B cell (primary cell): Measurements from ENCODE around the gene PVR. TPM values are rescaled to one million over a fixed set of nuclear protein-coding genes. Genes with fewer than 3 reads are reported as not detected.

Experiments
- ATAC-seq: fragments of 200-7000 bp; cut with Tn5 transposase; one replicate; pipeline ENCODE4 v1.10.0; 2021; ENCODE audit warnings: low read depth, mild to moderate bottlenecking, moderate number of reproducible peaks, moderate library complexity
- CTCF ChIA-PET: fragments of 350-600 bp; sonication (Branson Sonifier 250); formaldehyde crosslinking; loops from one replicate; lab custom pipeline; 2021; ENCODE audit warnings: antibody characterized with exemption, inconsistent platforms; lab: Charles Lee
- POLR2A ChIA-PET: fragments of 350-600 bp; sonication (Branson Sonifier 250); formaldehyde crosslinking; loops from one replicate; lab custom pipeline; 2021; ENCODE audit warnings: antibody characterized with exemption; lab: Charles Lee
- DNase-seq: peaks from one replicate; pipeline ENCODE4 v3.0.0; 2013
- H2AFZ ChIP-seq: 2 replicates; pipeline ENCODE4 v1.6.1; 2012; ENCODE audit warnings: mild to moderate bottlenecking, low read depth, low read length; ENCODE audit not compliant: insufficient read depth, poor library complexity, severe bottlenecking
- H3K27ac ChIP-seq, 2 donors: 1 replicate in 1 of 2; 2 replicates in 1 of 2; pipeline ENCODE4 v1.5.1; 2012 to 2013; ENCODE audit warnings: low read length in 2 of 2, mild to moderate bottlenecking in 2 of 2, moderate library complexity in 1 of 2
- H3K27me3 ChIP-seq, 4 experiments: fragments of 200-600 bp in 1 of 4; sonication (generic) in 1 of 4; replicated peaks in 1 of 4; 1 replicate in 2 of 4; 2 replicates in 2 of 4; pipeline versions ENCODE4 v1.6.1 to v1.7.0; 2013 to 2016; ENCODE audit warnings: low read length in 3 of 4, mild to moderate bottlenecking in 2 of 4, mixed read lengths in 1 of 4, moderate library complexity in 1 of 4; ENCODE audit not compliant: insufficient read depth in 4 of 4, control insufficient read depth in 3 of 4; ENCODE audit errors: control extremely low read depth in 1 of 4
- H3K36me3 ChIP-seq, 2 experiments: replicated peaks in 1 of 2; 1 replicate in 1 of 2; 2 replicates in 1 of 2; pipeline versions ENCODE4 v1.6.1 to v1.7.1; 2013; ENCODE audit warnings: low read length in 1 of 2; ENCODE audit not compliant: insufficient read depth in 2 of 2, control insufficient read depth in 1 of 2; ENCODE audit errors: control extremely low read depth in 1 of 2, extremely low read depth in 1 of 2
- H3K4me1 ChIP-seq, 2 donors: fragments of 200-600 bp in 1 of 2; sonication (generic) in 1 of 2; 1 replicate in 1 of 2; 2 replicates in 1 of 2; pipeline versions ENCODE4 v1.5.1 to v1.6.1; 2013 to 2017; ENCODE audit warnings: low read length in 2 of 2; ENCODE audit not compliant: control insufficient read depth in 2 of 2, insufficient read depth in 2 of 2
- H3K4me2 ChIP-seq: replicated peaks from 2 replicates; pipeline ENCODE3; 2012; ENCODE audit warnings: mild to moderate bottlenecking, low read depth, low read length; ENCODE audit not compliant: poor library complexity, severe bottlenecking
- H3K4me3 ChIP-seq, 5 experiments: fragments of 200-600 bp in 1 of 5; sonication (generic) in 1 of 5; 1 replicate in 3 of 5; 2 replicates in 2 of 5; pipeline versions ENCODE4 v1.5.1 to v1.7.0; 2011 to 2016; ENCODE audit warnings: low read length in 4 of 5, mild to moderate bottlenecking in 4 of 5, low read depth in 2 of 5, control low read depth in 1 of 5, moderate library complexity in 1 of 5; ENCODE audit not compliant: insufficient read depth in 1 of 5; ENCODE audit errors: control extremely low read depth in 1 of 5, extremely low read depth in 1 of 5
- H3K79me2 ChIP-seq: fragments of 200-600 bp; sonication (generic); one replicate; pipeline ENCODE4 v1.6.0; 2016; ENCODE audit warnings: low read length; ENCODE audit not compliant: control insufficient read depth, insufficient read depth
- H3K9ac ChIP-seq: fragments of 200-600 bp; sonication (generic); 2 replicates; pipeline ENCODE4 v1.6.1; 2017; ENCODE audit warnings: mild to moderate bottlenecking, low read length, moderate library complexity
- H3K9me3 ChIP-seq, 3 donors: one replicate each; pipeline versions ENCODE4 v1.6.1 to v1.7.1; 2013; ENCODE audit warnings: low read length in 2 of 3; ENCODE audit not compliant: control insufficient read depth in 2 of 3, insufficient read depth in 1 of 3; ENCODE audit errors: control extremely low read depth in 1 of 3
- H4K20me1 ChIP-seq: 2 replicates; pipeline ENCODE4 v1.6.0; 2012; ENCODE audit warnings: mild to moderate bottlenecking, low read length; ENCODE audit not compliant: insufficient read depth, control insufficient read depth, poor library complexity, severe bottlenecking
- H3K27ac Mint-ChIP-seq: one replicate; pipeline ENCODE4 v1.8.0; 2021; ENCODE audit warnings: mixed read lengths
- H3K27me3 Mint-ChIP-seq: one replicate; pipeline ENCODE4 v1.8.0; 2021; ENCODE audit warnings: mixed read lengths
- H3K4me1 Mint-ChIP-seq: one replicate; pipeline ENCODE4 v1.8.0; 2021; ENCODE audit warnings: mixed read lengths
- H3K4me3 Mint-ChIP-seq: one replicate; pipeline ENCODE4 v1.8.0; 2021; ENCODE audit warnings: mixed read lengths
- H3K9me3 Mint-ChIP-seq: one replicate; pipeline ENCODE4 v1.8.0; 2022; ENCODE audit warnings: mixed read lengths; ENCODE audit not compliant: insufficient read depth
- CTCF ChIP-seq: fragments of 200-600 bp; IDR thresholded peaks from one replicate; pipeline ENCODE4 v1.8.0; 2022; ENCODE audit warnings: antibody characterized with exemption, mild to moderate bottlenecking
- EZH2 ChIP-seq: IDR thresholded peaks from 2 replicates; pipeline ENCODE4 v1.6.1; 2012; ENCODE audit warnings: borderline replicate concordance, low read depth, mild to moderate bottlenecking, moderate library complexity, low read length; ENCODE audit not compliant: insufficient read depth, poor library complexity, severe bottlenecking
- WGBS: methylation state at CpG from one replicate; pipeline ENCODE4 v1.1.5; 2013; ENCODE audit warnings: missing lambda C conversion rate; ENCODE audit not compliant: insufficient coverage; 5-methylcytosine and 5-hydroxymethylcytosine counted together
- intact Hi-C: fragments of 100-400 bp; cut with micrococcal nuclease; formaldehyde crosslinking; loops from one replicate; pipeline ENCODE4 v1.10.0; 2022
- polyA plus RNA-seq: library from polyadenylated mRNA; depleted of rRNA; stranded (reverse); fragments of >200 nt; gene quantifications from 2 replicates; pipeline ENCODE4 v1.2.3, GENCODE V29; 2012
- total RNA-seq, 2 donors: library from RNA; stranded (reverse); fragments of 120-200 nt in 1 of 2; gene quantifications; 1 replicate in 1 of 2; 2 replicates in 1 of 2; pipeline versions ENCODE4 v1.2.3 to v1.2.4, GENCODE V29; 2013 to 2022

Gene PVR
- total and polyA plus RNA-seq, 2 donors (not counting 1 experiment from before 2014, with no cell fraction given): 0.09 to 0.67 TPM

- no peak for ATAC-seq
- H3K27ac Mint-ChIP-seq: no peak overlapping the region
Observed at GRCh38 chr19:44620667-44621066, 23.0 kb upstream of the PVR start.

GRCh38 chr19:44621367-44621766 is 22.3 kb upstream of the PVR start:
- Histone ChIP-seq H3K9ac (no peak overlapping the region), H3K27me3 (peaks cover 0 to 6% (median 0%) of the 10 kb centered on the region in 4 experiments), H3K4me1 (no peaks in the 10 kb centered on the region), H2AFZ (no peak overlapping the region), H3K9me3 (peaks cover 0 to 5% (median 0%) of the 10 kb centered on the region in 3 donors), H3K79me2 (no peaks in the 10 kb centered on the region), H3K36me3 (no peaks in the 10 kb centered on the region), H3K4me3 (no peak overlapping the region), H3K27ac (no peak overlapping the region), H3K4me2 (no peak overlapping the region), H4K20me1 (no peaks in the 10 kb centered on the region)
- Mint-ChIP-seq H3K27ac (no peak overlapping the region), H3K4me3 (no peak overlapping the region), H3K4me1 (no peaks in the 10 kb centered on the region), H3K9me3 (no peaks in the 10 kb centered on the region), H3K27me3 (peaks cover 4% of the 10 kb centered on the region)
- intact Hi-C loops: no loop called here
- TF ChIP-seq EZH2 (no peak), CTCF (no peak)
- POLR2A ChIA-PET: no interaction called here
- DNase-seq (no peak), ATAC-seq (no peak)
- WGBS: 94% methylated on average over 2 of the region's 6 CpGs
- CTCF ChIA-PET: no interaction called here

More at GRCh38 chr19:44620667-44621066, 23.0 kb upstream of the PVR start:
- Mint-ChIP-seq H3K4me1 (no peaks in the 10 kb centered on the region), H3K27me3 (peaks cover 2% of the 10 kb centered on the region), H3K4me3 (no peak overlapping the region), H3K9me3 (no peaks in the 10 kb centered on the region)
- H2AFZ ChIP-seq: no peak overlapping the region
- no peak overlapping the region for H3K9ac ChIP-seq
- H3K9me3 ChIP-seq: no peaks in the 10 kb centered on the region
- H3K4me2 ChIP-seq: no peak overlapping the region
- POLR2A ChIA-PET: no interaction called here
- DNase-seq: no peak
- intact Hi-C loops: no loop called here
- TF ChIP-seq EZH2: no peak
- no peak for TF ChIP-seq CTCF
- no peak overlapping the region for H3K4me3 ChIP-seq
- H3K4me1 ChIP-seq: no peaks in the 10 kb centered on the region
- H3K79me2 ChIP-seq: no peaks in the 10 kb centered on the region
- 93% methylated on average over 5 of the region's 5 CpGs for WGBS
- no peaks in the 10 kb centered on the region for H4K20me1 ChIP-seq
- no peaks in the 10 kb centered on the region for H3K36me3 ChIP-seq
- CTCF ChIA-PET: no interaction called here
- H3K27ac ChIP-seq: no peak overlapping the region
- H3K27me3 ChIP-seq: peaks cover 0 to 6% (median 0%) of the 10 kb centered on the region in 4 experiments
